ENCODE data around the gene IP6K1.

- TF ChIP-seq, protein P1, sequence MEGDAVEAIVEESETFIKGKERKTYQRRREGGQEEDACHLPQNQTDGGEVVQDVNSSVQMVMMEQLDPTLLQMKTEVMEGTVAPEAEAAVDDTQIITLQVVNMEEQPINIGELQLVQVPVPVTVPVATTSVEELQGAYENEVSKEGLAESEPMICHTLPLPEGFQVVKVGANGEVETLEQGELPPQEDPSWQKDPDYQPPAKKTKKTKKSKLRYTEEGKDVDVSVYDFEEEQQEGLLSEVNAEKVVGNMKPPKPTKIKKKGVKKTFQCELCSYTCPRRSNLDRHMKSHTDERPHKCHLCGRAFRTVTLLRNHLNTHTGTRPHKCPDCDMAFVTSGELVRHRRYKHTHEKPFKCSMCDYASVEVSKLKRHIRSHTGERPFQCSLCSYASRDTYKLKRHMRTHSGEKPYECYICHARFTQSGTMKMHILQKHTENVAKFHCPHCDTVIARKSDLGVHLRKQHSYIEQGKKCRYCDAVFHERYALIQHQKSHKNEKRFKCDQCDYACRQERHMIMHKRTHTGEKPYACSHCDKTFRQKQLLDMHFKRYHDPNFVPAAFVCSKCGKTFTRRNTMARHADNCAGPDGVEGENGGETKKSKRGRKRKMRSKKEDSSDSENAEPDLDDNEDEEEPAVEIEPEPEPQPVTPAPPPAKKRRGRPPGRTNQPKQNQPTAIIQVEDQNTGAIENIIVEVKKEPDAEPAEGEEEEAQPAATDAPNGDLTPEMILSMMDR (conservative IDR thresholded peaks at IDR 0.05; ENCODE audit: low read length): no peak
- no peak for TF ChIP-seq EZH2phosphoT487 (IDR thresholded peaks at IDR 0.05; ENCODE audit: borderline replicate concordance)
Measured at GRCh38 chr3:49790626-49791411, 4.5 kb upstream of the IP6K1 start.

Data from Loucy (cell line).